Coronary artery (tissue), 2 donors: ENCODE measurements around the gene SNED1.

Experiments
- DNase-seq: peaks from one replicate; pipeline ENCODE4 v3.0.0-alpha.2; 2017; ENCODE audit warnings: low spot score
- H3K27ac ChIP-seq, 2 donors: fragments of 200-600 bp; sonication (generic); one replicate each; pipeline ENCODE4 v1.5.1; 2016 to 2019
- H3K4me3 ChIP-seq: fragments of 200-600 bp; sonication (generic); 2 replicates; pipeline ENCODE4 v1.5.1; 2016; ENCODE audit warnings: mild to moderate bottlenecking, moderate library complexity
- TF ChIP-seq, protein P1 (sequence below): fragments of 200-600 bp; sonication (generic); IDR thresholded peaks from one replicate; pipeline ENCODE4 v1.5.1; 2019; ENCODE audit warnings: antibody characterized with exemption

The SNED1 gene

DNA sequence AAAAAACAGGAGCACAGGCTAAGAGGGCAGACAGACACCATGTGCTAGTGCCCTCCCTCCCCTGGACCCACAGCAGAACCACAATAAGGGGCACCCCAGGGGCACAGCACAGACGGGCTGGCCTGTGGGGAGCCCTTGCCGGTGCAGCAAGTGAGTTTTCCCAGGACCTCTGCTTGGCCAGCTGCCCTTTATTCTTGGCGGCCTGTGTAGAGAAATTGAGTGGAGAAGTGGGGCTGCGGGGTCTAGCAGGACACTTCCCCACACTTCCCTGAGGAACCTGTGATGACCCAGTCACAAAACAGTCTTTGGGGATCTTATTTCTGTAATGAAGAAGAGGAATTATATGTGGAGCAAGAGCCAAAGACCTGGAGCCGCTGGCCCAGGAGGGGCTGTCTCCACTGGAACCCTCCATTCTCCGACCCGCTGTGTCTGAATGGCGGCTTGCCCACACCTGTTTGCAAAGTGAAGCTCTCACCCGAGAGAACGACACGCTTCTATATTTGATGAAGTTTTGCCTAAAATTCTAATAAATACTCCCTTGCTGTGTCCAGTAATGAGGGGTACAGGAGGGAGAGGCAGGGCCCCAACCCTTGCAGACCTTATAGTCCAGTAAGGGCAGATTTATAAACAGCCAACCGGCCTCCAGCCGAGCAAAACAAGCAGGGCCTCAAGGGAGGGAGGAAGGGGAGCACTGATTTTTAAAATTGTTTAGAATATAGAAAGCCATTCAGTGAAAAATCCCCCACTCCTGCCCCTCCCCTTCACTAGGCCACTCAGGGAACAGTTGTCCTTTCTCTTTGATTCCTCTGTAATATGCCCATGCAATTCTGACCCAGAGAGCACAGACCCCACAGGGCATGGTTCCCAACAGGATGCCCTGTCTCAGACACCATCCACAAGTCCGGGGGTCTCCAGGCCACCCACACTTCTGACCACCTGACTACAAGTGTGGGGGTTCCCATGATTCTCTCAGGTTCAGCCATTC is 44.7 kb upstream of the SNED1 start:
- DNase-seq, result peak; percentile 46
- Histone ChIP-seq H3K4me3 (no peak overlapping the region), H3K27ac (no peak overlapping the region)
- TF ChIP-seq, protein P1, sequence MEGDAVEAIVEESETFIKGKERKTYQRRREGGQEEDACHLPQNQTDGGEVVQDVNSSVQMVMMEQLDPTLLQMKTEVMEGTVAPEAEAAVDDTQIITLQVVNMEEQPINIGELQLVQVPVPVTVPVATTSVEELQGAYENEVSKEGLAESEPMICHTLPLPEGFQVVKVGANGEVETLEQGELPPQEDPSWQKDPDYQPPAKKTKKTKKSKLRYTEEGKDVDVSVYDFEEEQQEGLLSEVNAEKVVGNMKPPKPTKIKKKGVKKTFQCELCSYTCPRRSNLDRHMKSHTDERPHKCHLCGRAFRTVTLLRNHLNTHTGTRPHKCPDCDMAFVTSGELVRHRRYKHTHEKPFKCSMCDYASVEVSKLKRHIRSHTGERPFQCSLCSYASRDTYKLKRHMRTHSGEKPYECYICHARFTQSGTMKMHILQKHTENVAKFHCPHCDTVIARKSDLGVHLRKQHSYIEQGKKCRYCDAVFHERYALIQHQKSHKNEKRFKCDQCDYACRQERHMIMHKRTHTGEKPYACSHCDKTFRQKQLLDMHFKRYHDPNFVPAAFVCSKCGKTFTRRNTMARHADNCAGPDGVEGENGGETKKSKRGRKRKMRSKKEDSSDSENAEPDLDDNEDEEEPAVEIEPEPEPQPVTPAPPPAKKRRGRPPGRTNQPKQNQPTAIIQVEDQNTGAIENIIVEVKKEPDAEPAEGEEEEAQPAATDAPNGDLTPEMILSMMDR, result no peak

DNA sequence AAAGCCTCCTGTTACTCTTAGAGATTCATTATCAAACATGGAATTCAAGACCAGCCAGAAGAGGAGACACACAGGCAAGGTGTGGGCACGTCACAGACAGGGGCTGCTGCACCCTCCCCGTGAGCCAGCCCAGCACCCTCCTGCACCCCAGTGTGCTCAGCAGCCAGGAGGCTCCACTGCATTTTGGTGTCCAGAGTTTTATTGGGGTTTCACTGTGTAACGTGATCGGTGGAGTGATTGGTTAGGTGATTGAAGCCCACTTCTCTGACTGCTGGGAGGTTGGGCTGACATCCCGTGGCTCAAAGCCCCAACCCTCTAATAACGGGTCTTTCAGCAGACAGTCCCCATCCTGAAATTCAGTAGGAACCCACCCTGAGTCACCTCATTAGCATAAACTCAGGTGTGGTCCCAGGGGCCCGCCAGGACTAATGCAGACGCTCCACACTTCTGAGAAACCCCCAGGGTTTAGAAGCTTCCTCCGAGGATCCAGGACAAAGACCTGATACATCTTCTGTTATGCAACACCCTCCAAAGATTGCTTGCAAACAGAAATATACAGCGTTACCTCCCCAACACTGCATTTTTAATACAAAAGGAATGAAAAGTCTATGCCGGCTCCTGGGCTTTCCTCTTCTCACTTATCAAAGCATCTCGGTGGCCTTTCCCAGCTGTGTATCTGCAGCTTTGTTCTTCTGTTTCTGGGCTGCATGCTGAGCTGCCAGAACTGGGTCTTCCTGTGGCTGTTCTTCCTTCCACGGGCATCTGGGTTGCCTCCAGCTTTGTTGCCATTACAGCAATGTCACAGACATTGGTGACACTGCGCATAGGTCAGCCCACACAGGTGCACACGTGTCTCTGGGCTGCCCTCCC is 43.7 kb upstream of the SNED1 start:
- no peak overlapping the region for H3K27ac ChIP-seq
- H3K4me3 ChIP-seq, result no peak overlapping the region
- TF ChIP-seq, protein P1, result no peak
- DNase-seq, result peak; percentile 57

DNA sequence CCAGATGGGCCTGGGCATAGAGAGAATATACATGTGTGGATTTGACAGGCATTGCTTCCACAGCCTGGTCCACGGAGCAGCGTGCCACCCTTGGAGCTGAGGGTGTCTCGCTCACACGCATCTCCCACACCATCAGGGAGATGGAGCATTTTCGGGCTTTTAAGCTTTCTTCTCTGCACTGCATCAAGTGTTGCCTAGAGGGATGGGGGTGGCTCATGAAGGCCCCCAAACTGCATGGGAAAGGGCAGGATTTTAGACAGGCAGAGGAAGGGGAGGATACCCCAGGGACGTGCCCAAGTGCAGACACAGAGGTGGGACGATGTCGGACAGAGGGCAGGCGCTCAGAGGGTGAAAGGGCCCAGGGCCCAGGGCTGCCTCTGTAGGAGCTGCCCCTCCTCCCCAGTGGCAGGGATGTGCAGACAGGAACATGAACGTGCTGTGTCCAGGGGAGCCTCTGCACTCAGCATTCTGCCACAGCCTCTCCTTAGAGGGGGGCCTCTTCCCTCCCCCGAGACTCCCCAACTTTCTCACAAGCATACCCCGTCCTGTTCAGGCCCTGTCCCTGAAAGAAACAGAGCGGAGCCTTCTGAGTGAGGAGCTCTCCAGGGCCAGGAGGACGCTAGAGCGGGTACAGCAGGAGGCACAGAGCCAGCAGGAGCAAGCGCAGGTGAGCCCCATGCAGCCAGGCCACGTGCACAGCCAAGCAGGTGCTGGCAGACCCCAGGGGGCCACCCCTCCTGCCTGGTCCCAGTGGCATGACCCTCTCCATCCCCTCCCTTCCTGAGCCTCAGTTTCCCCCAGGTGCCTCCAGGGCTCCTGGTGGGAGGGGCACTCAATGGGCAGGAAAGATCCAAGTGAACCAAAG is 42.9 kb upstream of the SNED1 start:
- Histone ChIP-seq H3K27ac (no peak overlapping the region), H3K4me3 (no peak overlapping the region)
- TF ChIP-seq, protein P1, result no peak
- peak; percentile 66 for DNase-seq

DNA sequence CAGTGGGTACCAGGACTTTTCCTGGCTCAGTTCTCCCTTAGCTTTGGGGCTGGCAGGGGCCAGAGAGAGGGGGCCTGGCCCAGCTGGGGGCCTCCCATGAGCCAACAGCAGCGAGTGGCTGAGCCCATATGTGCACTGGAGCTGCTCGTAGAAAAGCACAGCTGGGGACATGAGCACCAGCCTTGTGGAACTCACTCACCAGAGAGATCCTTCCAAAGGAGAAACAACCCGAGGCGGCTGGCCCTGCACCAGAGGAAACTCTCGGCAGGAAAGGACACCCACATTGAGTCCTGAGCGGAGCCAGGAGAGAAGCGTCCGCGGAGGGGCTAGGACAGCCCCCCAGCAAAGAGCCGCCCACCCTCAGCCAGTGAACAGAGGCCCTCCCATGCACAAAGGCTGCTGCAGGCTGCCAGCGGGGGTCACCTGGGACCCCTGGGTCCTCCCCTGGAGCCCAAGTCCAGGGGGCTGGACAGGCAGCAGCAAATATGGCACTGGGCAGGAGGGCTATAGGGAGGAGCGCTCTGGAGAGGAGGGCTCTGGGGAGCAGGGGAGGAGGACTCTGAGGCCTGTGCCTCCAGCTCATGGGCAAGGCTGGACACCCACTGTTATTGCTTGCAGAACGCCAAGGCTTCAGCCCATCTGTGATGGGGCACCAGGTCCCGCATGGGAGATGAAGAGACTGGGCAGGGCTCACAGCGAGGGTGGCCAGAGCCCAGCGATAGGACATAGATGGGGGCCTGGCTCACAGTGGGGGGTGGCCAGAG is 42.1 kb upstream of the SNED1 start:
- TF ChIP-seq, protein P1, result no peak
- Histone ChIP-seq H3K4me3 (no peak overlapping the region), H3K27ac (no peak overlapping the region)
- peak; percentile 70 for DNase-seq

DNA sequence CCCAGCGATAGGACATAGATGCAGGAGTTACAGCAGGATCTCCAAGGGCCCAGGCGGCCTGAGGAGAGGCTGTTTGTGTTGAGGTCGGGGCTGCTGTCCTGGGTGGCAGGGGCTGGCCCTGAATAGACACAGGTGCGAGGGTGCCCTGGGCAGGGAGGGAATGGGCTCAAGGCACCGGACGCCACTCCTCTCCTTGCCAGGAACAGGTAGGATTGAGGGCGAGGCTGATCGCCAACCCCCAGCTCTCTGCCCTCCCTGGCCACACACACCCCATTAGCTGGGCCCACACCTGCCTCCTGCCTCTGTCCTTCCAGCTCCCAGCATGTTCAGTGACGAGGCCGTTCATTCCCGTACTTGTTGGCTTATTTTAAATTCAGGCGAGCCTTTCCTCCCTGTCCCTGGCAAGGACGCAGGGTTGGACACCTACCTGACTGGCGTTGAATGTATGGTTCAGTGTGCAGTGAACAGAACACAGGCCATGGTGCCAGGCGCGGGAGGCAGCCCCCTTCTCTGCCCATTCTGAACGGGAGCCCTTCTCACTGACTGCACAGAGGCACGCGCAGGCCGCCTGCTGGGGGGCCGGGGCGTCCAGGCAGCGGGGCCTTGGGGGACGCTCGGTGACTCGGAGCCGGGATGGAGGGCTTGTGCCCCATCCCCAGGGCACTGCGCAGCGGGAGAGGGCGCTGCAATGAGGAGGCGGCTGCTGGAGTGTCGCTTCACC is 41.3 kb upstream of the SNED1 start:
- TF ChIP-seq, protein P1, result no peak
- peak; percentile 59 for DNase-seq
- Histone ChIP-seq H3K27ac (no peak overlapping the region), H3K4me3 (no peak overlapping the region)
